Measurements from ENCODE around the gene BACE1.
"Not testable (repeated sequence)": the region's sequence is repeated elsewhere in the genome, so short reads cannot be mapped to it uniquely, and the experiment has no call there.

DNA sequence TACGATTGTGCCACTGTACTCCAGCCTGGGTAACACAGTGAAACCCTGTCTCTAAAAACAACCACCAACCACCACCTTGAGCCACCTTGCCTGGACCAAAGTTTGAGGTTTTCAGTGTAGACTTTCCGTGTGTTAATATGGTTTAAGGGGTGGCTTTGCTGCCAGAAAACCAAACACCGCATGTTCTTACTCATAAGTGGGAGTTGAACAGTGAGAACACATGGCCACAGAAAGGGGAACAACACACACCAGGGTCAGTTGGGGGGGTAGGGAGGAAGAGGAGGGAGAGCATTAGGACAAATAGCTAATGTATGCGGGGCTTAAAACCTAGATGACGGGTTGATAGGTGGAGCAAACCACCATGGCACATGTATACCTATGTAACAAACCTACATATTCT, 43.9 kb downstream of the BACE1 start:
- TF ChIP-seq, protein P1, sequence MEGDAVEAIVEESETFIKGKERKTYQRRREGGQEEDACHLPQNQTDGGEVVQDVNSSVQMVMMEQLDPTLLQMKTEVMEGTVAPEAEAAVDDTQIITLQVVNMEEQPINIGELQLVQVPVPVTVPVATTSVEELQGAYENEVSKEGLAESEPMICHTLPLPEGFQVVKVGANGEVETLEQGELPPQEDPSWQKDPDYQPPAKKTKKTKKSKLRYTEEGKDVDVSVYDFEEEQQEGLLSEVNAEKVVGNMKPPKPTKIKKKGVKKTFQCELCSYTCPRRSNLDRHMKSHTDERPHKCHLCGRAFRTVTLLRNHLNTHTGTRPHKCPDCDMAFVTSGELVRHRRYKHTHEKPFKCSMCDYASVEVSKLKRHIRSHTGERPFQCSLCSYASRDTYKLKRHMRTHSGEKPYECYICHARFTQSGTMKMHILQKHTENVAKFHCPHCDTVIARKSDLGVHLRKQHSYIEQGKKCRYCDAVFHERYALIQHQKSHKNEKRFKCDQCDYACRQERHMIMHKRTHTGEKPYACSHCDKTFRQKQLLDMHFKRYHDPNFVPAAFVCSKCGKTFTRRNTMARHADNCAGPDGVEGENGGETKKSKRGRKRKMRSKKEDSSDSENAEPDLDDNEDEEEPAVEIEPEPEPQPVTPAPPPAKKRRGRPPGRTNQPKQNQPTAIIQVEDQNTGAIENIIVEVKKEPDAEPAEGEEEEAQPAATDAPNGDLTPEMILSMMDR (IDR thresholded peaks at IDR 0.05), result not testable (repeated sequence)
- TF ChIP-seq EZH2phosphoT487 (IDR thresholded peaks at IDR 0.05), result not testable (repeated sequence)

Measured in neural progenitor cell (in vitro differentiated cells).